Activated naive CD8-positive, alpha-beta T cell treated with anti-CD3 and anti-CD28 coated beads, Interleukin-2, amount 10 ng/mL, durations not matched to agents 7 days and 5 days (primary cell): ENCODE results near the gene LRRC73. TPM values are rescaled to one million over a fixed set of nuclear protein-coding genes. Genes with fewer than 3 reads are reported as not detected.
A peak's percentile ranks its signal among the peaks of the same experiment; 100 is the strongest.
"Not testable (repeated sequence)": the region's sequence is repeated elsewhere in the genome, so short reads cannot be mapped to it uniquely, and the experiment has no call there.

Source experiments
- ATAC-seq: fragments of 150-1000 bp; cut with Tn5 transposase; one replicate; pipeline ENCODE4 v1.10.0; 2021; ENCODE audit warnings: low read depth, moderate library complexity
- POLR2A ChIA-PET: fragments of 350-600 bp; sonication (Branson Sonifier 250); formaldehyde crosslinking; loops from one replicate; lab custom pipeline; 2021; ENCODE audit warnings: antibody characterized with exemption; lab: Charles Lee
- DNase-seq: peaks from one replicate; pipeline ENCODE4 v3.0.0; 2021
- H3K27ac Mint-ChIP-seq: one replicate; pipeline ENCODE4 v1.8.0; 2022; ENCODE audit warnings: mild to moderate bottlenecking, mixed read lengths
- H3K27me3 Mint-ChIP-seq: one replicate; pipeline ENCODE4 v1.8.0; 2022; ENCODE audit warnings: mild to moderate bottlenecking, moderate library complexity, mixed read lengths
- H3K36me3 Mint-ChIP-seq: one replicate; pipeline ENCODE4 v1.8.0; 2021; ENCODE audit warnings: mild to moderate bottlenecking, mixed read lengths
- H3K4me1 Mint-ChIP-seq: one replicate; pipeline ENCODE4 v1.8.0; 2021; ENCODE audit warnings: mixed read lengths
- H3K4me3 Mint-ChIP-seq: one replicate; pipeline ENCODE4 v1.8.0; 2022; ENCODE audit warnings: mild to moderate bottlenecking, moderate library complexity, mixed read lengths
- H3K9me3 Mint-ChIP-seq: one replicate; pipeline ENCODE4 v1.8.0; 2021; ENCODE audit warnings: mixed read lengths
- total RNA-seq, 2 experiments: library from RNA; stranded (reverse); gene quantifications; one replicate each; pipeline ENCODE4 v1.2.3, GENCODE V29; 2021

LRRC73 gene
- total RNA-seq, 2 experiments from 2014 or later: 0.33 to 0.37 TPM

DNA sequence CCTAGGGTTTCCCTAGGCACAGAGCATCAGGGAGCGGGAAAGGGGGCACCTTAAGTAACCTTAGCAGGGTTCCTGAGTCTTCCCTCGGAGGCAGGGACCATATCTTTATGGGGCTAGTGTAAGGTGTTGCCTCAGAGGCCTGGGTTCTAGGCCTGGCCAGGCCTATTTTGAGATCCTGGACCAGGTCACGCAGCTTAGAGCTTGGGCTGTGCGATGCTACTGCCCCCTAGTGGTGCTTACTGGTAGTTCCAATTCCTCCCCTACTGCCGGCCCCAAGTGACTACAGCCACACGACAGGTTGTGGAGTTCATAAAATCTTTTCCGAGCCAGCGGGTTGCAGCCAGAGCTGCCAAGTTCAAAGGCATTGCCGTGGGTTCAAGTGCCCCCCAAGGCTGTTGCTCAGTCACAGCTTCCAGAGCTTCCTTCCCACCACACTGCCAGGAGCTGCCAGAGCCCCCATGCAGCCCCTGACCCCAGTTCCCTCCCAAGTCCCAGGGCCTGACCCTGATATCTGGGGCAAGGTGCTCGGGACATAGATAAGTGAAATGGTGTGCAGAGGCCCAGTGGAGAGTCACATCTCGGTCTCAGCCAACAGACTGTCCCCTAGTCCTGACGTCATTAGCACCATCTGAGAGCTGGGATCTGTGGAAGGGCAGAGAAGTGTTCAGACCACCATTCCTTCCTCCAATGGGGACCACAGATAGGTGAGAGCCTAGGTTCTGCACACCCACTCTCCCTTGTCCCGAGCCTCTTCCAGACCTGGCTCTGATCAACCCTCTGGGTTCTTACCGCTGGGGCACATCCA lies 3.3 kb downstream of the LRRC73 start:
- peak overlapping the region; percentile 35 for H3K27ac Mint-ChIP-seq
- H3K27me3 Mint-ChIP-seq: peaks cover 18% of the 10 kb centered on the region
- POLR2A ChIA-PET: interaction anchor here (0.6 to 3.4 kb wide), 7 partner anchors 10 to 335 kb away, joined by 3 to 19 read pairs (median 5); partner anchors contain the start of genes GTPBP2, POLR1C, TJAP1 and YIPF3
- no peak overlapping the region for H3K4me3 Mint-ChIP-seq
- H3K36me3 Mint-ChIP-seq: peaks cover 15% of the 10 kb centered on the region
- peaks cover 9% of the 10 kb centered on the region for H3K4me1 Mint-ChIP-seq
- ATAC-seq (peak; percentile 72), DNase-seq (peak; percentile 76)
- no peaks in the 10 kb centered on the region for H3K9me3 Mint-ChIP-seq

DNA sequence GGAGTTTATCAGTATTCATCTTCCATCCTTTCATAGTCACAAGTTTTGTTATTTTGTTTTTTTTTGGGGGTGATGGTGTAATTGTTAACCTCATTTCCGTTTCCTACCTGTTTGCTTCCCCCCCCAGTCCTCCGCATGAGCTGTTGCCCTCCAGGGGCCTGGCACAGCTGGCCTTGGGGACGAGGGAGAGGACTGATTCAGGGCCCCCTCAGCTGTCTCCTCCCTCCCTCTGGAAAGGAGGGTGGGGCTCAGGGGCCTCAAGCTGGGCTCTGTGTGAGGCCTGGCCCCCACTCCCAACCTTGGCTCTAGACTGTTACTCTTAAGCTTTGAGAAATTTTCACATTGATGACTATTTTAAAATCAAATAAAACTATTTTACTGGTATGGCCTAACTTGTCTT lies 4.0 kb downstream of the LRRC73 start:
- POLR2A ChIA-PET: interaction anchor here (1.6 to 3.4 kb wide), 2 partner anchors 11 to 334 kb away, joined by 3 to 19 read pairs; partner anchors contain the start of genes POLR1C and YIPF3
- Mint-ChIP-seq H3K4me3 (no peak overlapping the region), H3K4me1 (peaks cover 9% of the 10 kb centered on the region), H3K36me3 (peaks cover 12% of the 10 kb centered on the region), H3K27ac (peak overlapping the region; percentile 47), H3K27me3 (peaks cover 18% of the 10 kb centered on the region), H3K9me3 (no peaks in the 10 kb centered on the region)
- ATAC-seq (no peak), DNase-seq (no peak)

DNA sequence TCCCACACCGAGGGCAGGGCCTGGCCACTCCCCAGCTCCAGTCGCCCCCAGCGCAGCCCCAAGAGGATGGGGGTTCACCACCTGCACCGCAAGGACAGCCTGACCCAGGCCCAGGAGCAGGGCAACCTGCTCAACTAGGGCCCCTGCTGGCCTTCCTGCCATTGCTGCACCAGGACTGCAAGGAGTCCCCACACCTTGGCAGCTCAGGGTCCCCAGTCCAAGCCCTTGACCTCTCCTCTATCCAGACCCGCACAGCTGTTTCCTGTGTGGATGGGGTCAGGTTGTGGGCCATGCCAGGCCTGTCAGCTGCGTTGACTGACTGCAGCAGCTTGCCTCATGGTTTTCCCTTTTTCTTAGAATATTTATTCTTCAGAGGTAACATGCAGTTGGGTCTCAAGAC lies 4.4 kb downstream of the LRRC73 start:
- Mint-ChIP-seq H3K27me3 (peaks cover 18% of the 10 kb centered on the region), H3K36me3 (peaks cover 9% of the 10 kb centered on the region), H3K4me1 (peaks cover 9% of the 10 kb centered on the region), H3K4me3 (no peak overlapping the region), H3K9me3 (no peaks in the 10 kb centered on the region), H3K27ac (no peak overlapping the region)
- ATAC-seq (no peak), DNase-seq (no peak)
- POLR2A ChIA-PET: interaction anchor here (1.0 to 3.4 kb wide), 2 partner anchors 11 to 28 kb away, joined by 3 to 19 read pairs; partner anchors contain the start of genes POLR1C and YIPF3

DNA sequence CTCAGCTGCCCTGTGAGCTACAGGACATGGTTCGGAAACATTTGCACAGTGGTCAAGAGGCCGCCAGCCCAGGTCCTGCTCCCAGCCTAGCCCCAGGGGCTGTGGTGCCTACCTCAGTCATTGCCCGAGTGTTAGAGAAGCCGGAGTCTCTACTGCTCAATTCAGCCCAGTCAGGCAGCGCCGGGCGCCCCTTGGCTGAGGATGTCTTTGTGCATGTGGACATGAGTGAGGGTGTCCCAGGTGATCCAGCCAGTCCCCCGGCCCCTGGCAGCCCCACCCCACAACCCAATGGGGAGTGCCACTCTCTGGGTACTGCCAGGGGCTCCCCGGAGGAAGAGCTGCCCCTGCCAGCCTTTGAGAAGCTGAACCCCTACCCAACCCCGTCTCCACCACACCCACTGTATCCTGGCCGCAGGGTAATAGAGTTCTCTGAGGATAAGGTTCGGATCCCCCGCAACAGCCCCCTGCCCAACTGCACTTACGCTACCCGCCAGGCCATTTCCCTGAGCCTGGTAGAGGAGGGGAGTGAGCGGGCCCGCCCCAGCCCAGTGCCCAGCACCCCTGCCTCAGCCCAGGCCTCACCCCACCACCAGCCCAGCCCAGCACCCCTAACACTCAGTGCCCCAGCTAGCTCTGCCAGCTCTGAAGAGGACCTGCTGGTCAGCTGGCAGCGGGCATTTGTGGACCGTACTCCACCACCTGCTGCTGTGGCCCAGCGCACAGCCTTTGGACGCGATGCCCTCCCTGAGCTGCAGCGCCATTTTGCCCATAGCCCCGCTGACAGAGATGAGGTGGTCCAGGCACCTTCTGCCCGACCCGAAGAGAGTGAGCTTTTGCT lies 5.2 kb downstream of the LRRC73 start:
- DNase-seq (no peak), ATAC-seq (no peak)
- Mint-ChIP-seq H3K4me3 (no peak overlapping the region), H3K4me1 (peaks cover 9% of the 10 kb centered on the region), H3K27ac (peak overlapping the region; percentile 48), H3K9me3 (no peaks in the 10 kb centered on the region), H3K36me3 (peaks cover 9% of the 10 kb centered on the region), H3K27me3 (peaks cover 18% of the 10 kb centered on the region)
- POLR2A ChIA-PET: interaction anchor here (1.0 to 3.4 kb wide), 2 partner anchors 12 to 27 kb away, joined by 3 to 19 read pairs; partner anchors contain the start of genes POLR1C and YIPF3

DNA sequence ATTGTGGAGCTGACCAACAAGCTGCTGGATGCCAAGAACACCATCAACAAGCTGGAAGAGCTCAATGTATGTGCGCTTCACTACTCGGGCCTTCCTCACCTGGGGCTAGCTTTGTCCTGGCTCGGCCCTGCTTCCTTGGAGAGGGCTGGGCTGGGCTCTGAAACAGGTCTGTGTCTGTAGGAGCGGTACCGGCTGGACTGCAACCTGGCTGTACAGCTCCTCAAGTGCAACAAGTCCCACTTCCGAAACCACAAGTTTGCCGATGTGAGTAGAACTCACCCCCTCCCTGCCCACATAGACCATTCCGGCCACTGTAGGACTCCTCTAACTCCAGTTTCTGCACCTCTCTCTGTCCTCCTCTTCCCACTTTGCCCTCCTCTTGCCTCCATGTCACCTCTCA lies 6.7 kb downstream of the LRRC73 start:
- no peak for ATAC-seq
- peaks cover 9% of the 10 kb centered on the region for H3K27me3 Mint-ChIP-seq
- no peaks in the 10 kb centered on the region for H3K9me3 Mint-ChIP-seq
- POLR2A ChIA-PET: no interaction called here
- no peak overlapping the region for H3K4me3 Mint-ChIP-seq
- DNase-seq: no peak
- H3K36me3 Mint-ChIP-seq: peaks cover 6% of the 10 kb centered on the region
- H3K4me1 Mint-ChIP-seq: peaks cover 5% of the 10 kb centered on the region
- H3K27ac Mint-ChIP-seq: no peak overlapping the region

DNA sequence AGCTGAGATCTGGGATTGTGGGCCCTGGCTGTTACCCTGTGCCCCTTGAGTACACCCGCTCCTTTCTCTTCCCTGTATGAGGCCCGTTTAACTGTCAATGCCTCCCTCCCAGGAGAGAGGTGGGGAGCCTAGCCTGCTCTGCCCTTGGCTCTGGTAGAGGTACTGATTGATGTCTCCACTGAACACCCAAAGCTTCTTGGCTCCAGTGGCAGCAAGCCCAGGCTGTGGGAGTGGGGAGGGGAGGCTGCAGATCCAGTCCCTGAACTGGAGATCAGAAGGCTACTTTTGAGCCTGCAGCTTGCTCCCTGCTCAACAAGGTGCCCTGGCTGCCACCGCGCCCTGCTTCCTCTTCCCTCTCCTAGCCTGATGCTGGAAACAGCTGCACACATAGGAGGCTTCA lies 7.5 kb downstream of the LRRC73 start:
- DNase-seq (no peak), ATAC-seq (no peak)
- Mint-ChIP-seq H3K4me3 (no peak overlapping the region), H3K4me1 (peaks cover 5% of the 10 kb centered on the region), H3K9me3 (no peaks in the 10 kb centered on the region), H3K27me3 (peaks cover 3% of the 10 kb centered on the region), H3K36me3 (peaks cover 6% of the 10 kb centered on the region), H3K27ac (no peak overlapping the region)
- POLR2A ChIA-PET: no interaction called here

DNA sequence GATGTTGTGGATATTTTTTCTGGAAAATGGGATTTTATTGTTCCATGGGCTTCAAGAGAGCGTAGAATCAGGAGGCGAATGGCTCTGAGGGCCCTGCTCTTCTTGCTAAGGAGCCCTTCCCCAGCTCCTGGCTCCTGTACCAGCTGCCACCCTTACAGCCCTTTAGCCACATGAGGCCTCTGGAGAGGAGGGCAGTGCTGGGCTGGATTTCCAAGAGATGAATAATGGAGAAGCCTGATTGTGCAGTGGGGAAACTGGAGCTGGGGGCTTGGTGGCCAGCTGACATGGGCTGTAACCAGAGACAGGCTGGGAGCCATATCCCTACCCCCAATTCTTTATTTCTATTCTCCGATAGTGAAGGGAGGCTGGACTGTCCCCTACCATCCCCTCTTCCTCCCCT lies 9.2 kb downstream of the LRRC73 start:
- no peak for DNase-seq
- Mint-ChIP-seq H3K27ac (no peak overlapping the region), H3K27me3 (no peaks in the 10 kb centered on the region), H3K4me1 (peaks cover 2% of the 10 kb centered on the region), H3K9me3 (no peaks in the 10 kb centered on the region), H3K4me3 (no peak overlapping the region), H3K36me3 (peaks cover 6% of the 10 kb centered on the region)
- POLR2A ChIA-PET: interaction anchor here (0.7 kb wide), 1 partner anchor 172 kb away, joined by 3 read pairs; no protein-coding TSS in a partner anchor
- ATAC-seq: no peak

DNA sequence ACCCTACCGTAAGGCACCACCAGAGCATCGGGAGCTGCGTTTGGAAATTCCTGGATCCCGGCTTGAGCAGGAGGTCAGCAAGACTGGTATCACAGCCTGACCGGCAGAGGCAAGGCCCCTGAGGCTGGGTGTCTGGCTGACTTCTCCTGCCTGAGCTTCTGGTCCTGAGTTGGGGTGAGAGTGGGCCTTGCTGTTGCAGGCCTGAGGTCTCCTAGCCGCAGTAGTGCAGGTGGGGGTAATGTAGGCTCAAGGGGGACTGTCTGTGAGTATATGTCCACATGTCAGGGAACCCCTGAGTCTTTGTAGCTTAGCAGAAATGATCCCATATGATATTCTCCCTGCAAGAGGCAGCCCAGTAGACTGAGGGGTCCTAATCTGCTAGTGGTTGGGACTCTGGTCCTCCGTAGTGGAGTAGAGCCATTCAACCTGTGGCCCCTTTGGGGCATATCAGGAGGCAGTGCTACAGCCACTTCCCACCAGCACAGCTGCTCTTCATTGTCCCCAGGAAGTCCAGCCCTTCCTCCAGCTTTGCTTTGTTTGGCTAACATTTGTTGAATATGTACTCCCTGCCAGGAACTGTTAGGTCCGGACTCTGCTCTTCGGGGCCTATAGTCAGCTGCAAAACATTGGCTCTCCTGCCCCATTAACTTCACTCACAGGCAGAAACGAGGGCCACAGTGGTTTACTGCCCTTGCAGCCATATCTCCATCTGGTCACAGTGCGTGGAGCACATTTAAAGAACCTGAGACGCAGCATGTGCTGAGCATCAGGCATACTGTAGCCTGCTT lies 10.9 kb downstream of the LRRC73 start:
- DNase-seq: no peak
- Mint-ChIP-seq H3K4me3 (no peak overlapping the region), H3K36me3 (peaks cover 6% of the 10 kb centered on the region), H3K4me1 (peaks cover 9% of the 10 kb centered on the region), H3K9me3 (no peaks in the 10 kb centered on the region), H3K27ac (no peak overlapping the region), H3K27me3 (no peaks in the 10 kb centered on the region)
- POLR2A ChIA-PET: interaction anchor here (1.7 kb wide), 1 partner anchor 11 kb away, joined by 4 read pairs; the partner anchor contains the start of gene LRRC73
- no peak for ATAC-seq

DNA sequence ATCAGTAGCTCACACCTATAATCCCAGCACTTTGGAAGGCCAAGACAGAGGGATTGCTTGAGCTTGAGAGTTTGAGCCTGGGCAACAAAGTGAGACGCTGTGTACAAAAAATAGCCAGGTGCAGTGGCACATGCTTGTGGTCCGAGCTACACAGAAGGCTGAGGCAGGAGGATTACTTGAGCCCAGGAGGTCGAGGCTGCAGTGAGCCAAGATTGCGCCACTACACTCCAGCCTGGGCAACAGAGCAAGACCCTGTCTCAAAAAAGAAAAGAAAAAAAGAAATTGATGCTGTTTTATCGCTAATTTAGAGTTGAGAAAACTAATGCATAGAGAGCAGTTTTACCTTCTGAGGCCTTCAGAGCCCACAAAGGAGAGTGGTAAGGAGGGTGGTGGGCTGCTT lies 11.9 kb downstream of the LRRC73 start:
- H3K36me3 Mint-ChIP-seq: not testable (repeated sequence)

DNA sequence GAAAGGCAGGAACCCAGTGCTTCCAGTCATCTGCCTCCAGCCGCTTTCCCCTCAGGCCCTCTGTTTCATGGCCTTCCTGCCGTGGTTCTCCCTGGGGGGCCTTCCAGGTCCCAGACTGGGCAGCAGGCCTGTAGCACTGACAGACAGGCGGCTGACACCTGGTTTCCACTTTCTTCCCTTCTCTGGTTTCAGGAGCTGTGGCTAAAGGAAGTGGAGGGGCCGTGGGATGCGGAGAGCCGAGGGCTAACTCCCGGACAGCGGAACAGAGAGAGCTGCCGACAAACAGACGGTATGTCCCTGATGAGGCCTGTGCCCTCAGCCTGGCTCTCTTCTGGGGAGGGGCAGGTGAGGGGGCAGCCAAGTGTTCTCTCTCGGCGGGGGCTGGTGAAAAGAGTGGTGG lies 12.5 kb downstream of the LRRC73 start:
- H3K36me3 Mint-ChIP-seq: peaks cover 4% of the 10 kb centered on the region
- POLR2A ChIA-PET: interaction anchor here (1.7 kb wide), 1 partner anchor 12 kb away, joined by 4 read pairs; the partner anchor contains the start of gene LRRC73
- H3K27me3 Mint-ChIP-seq: no peaks in the 10 kb centered on the region
- ATAC-seq (no peak), DNase-seq (no peak)
- no peaks in the 10 kb centered on the region for H3K9me3 Mint-ChIP-seq
- H3K4me3 Mint-ChIP-seq: no peak overlapping the region
- H3K27ac Mint-ChIP-seq: no peak overlapping the region
- H3K4me1 Mint-ChIP-seq: peaks cover 7% of the 10 kb centered on the region

More for the DNA sequence above, 11.9 kb downstream of the LRRC73 start:
- POLR2A ChIA-PET: interaction anchor here (1.7 kb wide), 1 partner anchor 12 kb away, joined by 4 read pairs; the partner anchor contains the start of gene LRRC73
- ATAC-seq, H3K27ac Mint-ChIP-seq, DNase-seq, H3K27me3 Mint-ChIP-seq, H3K4me1 Mint-ChIP-seq, H3K4me3 Mint-ChIP-seq, H3K9me3 Mint-ChIP-seq: not testable (repeated sequence)

DNA sequence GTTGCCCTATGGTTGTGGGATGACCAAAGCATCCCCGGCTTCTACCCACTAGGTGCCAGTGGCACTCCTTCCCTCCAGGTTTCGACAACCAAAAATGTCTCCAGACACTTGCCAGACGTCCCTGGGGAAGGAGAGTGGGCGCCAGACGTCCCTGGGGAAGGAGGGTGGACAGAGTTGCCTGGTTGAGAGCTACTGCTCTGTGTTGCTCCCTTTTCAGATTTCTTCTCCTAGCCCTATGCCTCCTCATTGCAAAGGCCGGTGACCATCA lies 13.1 kb downstream of the LRRC73 start:
- no peak overlapping the region for H3K27ac Mint-ChIP-seq
- POLR2A ChIA-PET: no interaction called here
- H3K9me3 Mint-ChIP-seq: no peaks in the 10 kb centered on the region

DNA sequence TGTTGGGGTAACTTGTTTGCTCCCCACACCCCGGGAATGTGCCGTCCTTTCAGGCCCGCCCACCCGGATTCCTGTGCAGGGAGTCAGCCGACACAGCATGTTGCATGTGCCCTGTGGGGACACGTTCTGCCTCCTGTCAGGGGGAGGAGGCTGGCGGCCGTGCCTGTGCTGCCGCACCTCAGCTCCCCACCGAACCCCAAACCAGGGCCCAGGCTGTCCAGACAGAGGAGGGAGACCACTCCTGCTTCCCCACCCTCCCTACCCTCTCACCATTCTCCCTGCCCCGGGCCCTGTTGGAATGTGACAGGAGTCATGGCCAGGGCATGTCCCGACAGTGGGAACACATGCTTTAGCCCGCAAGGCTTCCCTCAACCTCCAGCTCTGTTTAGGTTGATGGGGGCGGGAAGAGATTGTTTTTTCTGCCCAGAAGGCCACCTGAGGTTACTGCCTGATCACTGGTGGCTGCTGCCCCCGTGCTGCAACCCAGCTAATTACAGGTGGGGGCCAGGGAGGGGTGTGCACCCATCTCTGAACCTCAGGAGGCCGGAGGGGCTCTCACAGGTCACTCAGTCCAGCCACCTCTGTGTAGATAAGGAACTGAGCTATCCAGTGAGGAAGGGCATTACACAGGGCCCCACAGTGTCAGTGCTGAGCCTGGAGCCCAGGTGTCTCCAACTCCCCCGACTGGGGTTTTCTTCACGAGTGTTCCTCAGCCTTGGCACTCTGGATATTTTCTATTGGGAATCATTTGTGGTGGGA lies 13.6 kb downstream of the LRRC73 start:
- no peaks in the 10 kb centered on the region for H3K9me3 Mint-ChIP-seq
- no peak for DNase-seq
- POLR2A ChIA-PET: interaction anchor here (1.3 kb wide), 1 partner anchor 19 kb away, joined by 3 read pairs; the partner anchor contains the start of gene TJAP1
- ATAC-seq: no peak
- peaks cover 7% of the 10 kb centered on the region for H3K4me1 Mint-ChIP-seq
- no peak overlapping the region for H3K4me3 Mint-ChIP-seq
- peaks cover 4% of the 10 kb centered on the region for H3K36me3 Mint-ChIP-seq
- H3K27ac Mint-ChIP-seq: no peak overlapping the region
- no peaks in the 10 kb centered on the region for H3K27me3 Mint-ChIP-seq

More for the DNA sequence above, 13.1 kb downstream of the LRRC73 start:
- DNase-seq: no peak
- H3K36me3 Mint-ChIP-seq: peaks cover 4% of the 10 kb centered on the region
- H3K4me1 Mint-ChIP-seq: peaks cover 7% of the 10 kb centered on the region
- no peak overlapping the region for H3K4me3 Mint-ChIP-seq
- H3K27me3 Mint-ChIP-seq: no peaks in the 10 kb centered on the region
- no peak for ATAC-seq
